Activated CD4-positive, alpha-beta T cell treated with anti-CD3 and anti-CD28 coated beads, Interleukin-2, amount 50 U/mL, for 24 hours (primary cell): ENCODE results near the gene PTPRR.

ENCODE experiments used
- DNase-seq, 2 donors: peaks; one replicate each; pipeline ENCODE4 v3.0.0-alpha.2; 2020; ENCODE audit warnings: low read depth in 1 of 2, low spot score in 1 of 2

The PTPRR gene

GRCh38 chr12:70648831-70649230 is 271.7 kb downstream of the PTPRR start:
- DNase-seq: no peak

- DNase-seq: no peak
Measured at GRCh38 chr12:70648191-70648590, 272.3 kb downstream of the PTPRR start.

GRCh38 chr12:70646850-70647249 is 273.7 kb downstream of the PTPRR start:
- DNase-seq: no peak

- DNase-seq: no peak
Measured at GRCh38 chr12:70645494-70646317, 274.8 kb downstream of the PTPRR start.

GRCh38 chr12:70644861-70645260 is 275.7 kb downstream of the PTPRR start:
- no peak for DNase-seq

GRCh38 chr12:70643939-70644338 is 276.6 kb downstream of the PTPRR start:
- no peak for DNase-seq

GRCh38 chr12:70641691-70642090 is 278.8 kb downstream of the PTPRR start:
- no peak for DNase-seq

- no peak for DNase-seq
Measured at GRCh38 chr12:70640901-70641300, 279.6 kb downstream of the PTPRR start.

- DNase-seq: no peak
Measured at GRCh38 chr12:70639535-70639934, 281.0 kb downstream of the PTPRR start.

- no peak for DNase-seq
Measured at GRCh38 chr12:70638639-70639360, 281.7 kb downstream of the PTPRR start.

GRCh38 chr12:70637303-70638085 is 283.0 kb downstream of the PTPRR start, which contains the start of gene PTPRB:
TSS of gene PTPRB (minus strand) at chr12:70637429. CDS start at chr12:70637395, 34 bp downstream.
- no peak for DNase-seq

- DNase-seq: no peak
Measured at GRCh38 chr12:70635755-70636154, 284.8 kb downstream of the PTPRR start.

GRCh38 chr12:70628701-70629480 is 291.6 kb downstream of the PTPRR start:
- no peak for DNase-seq

GRCh38 chr12:70627677-70628076 is 292.9 kb downstream of the PTPRR start:
- no peak for DNase-seq

- no peak for DNase-seq
Measured at GRCh38 chr12:70626180-70626579, 294.4 kb downstream of the PTPRR start.

GRCh38 chr12:70619471-70620152 is 300.9 kb downstream of the PTPRR start:
- DNase-seq: no peak

- no peak for DNase-seq
Measured at GRCh38 chr12:70618371-70618770, 302.2 kb downstream of the PTPRR start.

GRCh38 chr12:70617450-70617849 is 303.1 kb downstream of the PTPRR start:
- no peak for DNase-seq

GRCh38 chr12:70615174-70615866 is 305.2 kb downstream of the PTPRR start:
- DNase-seq: no peak
